ENCODE results near the gene CHD5.

GRCh38 chr1:6183520-6183989, 3.4 kb upstream of the CHD5 start:
- TF ChIP-seq, protein P1, sequence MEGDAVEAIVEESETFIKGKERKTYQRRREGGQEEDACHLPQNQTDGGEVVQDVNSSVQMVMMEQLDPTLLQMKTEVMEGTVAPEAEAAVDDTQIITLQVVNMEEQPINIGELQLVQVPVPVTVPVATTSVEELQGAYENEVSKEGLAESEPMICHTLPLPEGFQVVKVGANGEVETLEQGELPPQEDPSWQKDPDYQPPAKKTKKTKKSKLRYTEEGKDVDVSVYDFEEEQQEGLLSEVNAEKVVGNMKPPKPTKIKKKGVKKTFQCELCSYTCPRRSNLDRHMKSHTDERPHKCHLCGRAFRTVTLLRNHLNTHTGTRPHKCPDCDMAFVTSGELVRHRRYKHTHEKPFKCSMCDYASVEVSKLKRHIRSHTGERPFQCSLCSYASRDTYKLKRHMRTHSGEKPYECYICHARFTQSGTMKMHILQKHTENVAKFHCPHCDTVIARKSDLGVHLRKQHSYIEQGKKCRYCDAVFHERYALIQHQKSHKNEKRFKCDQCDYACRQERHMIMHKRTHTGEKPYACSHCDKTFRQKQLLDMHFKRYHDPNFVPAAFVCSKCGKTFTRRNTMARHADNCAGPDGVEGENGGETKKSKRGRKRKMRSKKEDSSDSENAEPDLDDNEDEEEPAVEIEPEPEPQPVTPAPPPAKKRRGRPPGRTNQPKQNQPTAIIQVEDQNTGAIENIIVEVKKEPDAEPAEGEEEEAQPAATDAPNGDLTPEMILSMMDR (IDR thresholded peaks at IDR 0.05; ENCODE audit: poor library complexity, severe bottlenecking): peak; percentile 22
- TF ChIP-seq EZH2 (IDR thresholded peaks at IDR 0.05; ENCODE audit: borderline replicate concordance, insufficient read depth, low read length, poor library complexity, severe bottlenecking) (no peak), EP300 (conservative IDR thresholded peaks at IDR 0.05; ENCODE audit: poor library complexity, severe bottlenecking) (no peak), RAD21 (conservative IDR thresholded peaks at IDR 0.05) (no peak), TAF1 (IDR thresholded peaks at IDR 0.05; ENCODE audit: low read depth) (no peak), POLR2AphosphoS5 (IDR thresholded peaks at IDR 0.05) (no peak), MXI1 (conservative IDR thresholded peaks at IDR 0.05; ENCODE audit: poor library complexity, severe bottlenecking) (no peak)

All from neural cell (in vitro differentiated cells).